Measurements from ENCODE around the gene LRP5.

DNA sequence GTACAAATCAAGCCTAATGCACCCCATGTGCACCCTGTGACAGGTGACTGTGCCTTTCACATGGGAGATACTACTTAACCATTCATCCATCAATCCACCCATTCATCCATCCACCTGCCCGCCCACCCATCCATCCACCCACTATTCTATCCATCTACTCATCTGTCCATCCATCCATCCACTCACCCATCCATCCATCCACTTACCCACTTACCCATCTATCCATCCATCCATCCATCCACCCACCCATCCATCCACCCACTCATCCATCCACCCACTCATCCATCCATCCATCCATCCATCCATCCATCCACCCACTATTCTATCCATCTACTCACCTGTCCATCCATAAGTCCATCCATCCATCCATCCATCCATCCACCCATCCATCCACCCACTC is 48.1 kb upstream of the LRP5 start:
- TF ChIP-seq, protein P1, sequence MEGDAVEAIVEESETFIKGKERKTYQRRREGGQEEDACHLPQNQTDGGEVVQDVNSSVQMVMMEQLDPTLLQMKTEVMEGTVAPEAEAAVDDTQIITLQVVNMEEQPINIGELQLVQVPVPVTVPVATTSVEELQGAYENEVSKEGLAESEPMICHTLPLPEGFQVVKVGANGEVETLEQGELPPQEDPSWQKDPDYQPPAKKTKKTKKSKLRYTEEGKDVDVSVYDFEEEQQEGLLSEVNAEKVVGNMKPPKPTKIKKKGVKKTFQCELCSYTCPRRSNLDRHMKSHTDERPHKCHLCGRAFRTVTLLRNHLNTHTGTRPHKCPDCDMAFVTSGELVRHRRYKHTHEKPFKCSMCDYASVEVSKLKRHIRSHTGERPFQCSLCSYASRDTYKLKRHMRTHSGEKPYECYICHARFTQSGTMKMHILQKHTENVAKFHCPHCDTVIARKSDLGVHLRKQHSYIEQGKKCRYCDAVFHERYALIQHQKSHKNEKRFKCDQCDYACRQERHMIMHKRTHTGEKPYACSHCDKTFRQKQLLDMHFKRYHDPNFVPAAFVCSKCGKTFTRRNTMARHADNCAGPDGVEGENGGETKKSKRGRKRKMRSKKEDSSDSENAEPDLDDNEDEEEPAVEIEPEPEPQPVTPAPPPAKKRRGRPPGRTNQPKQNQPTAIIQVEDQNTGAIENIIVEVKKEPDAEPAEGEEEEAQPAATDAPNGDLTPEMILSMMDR (IDR thresholded peaks at IDR 0.05; ENCODE audit: low read depth, low read length, poor library complexity, severe bottlenecking): no peak
- TF ChIP-seq EZH2phosphoT487 (IDR thresholded peaks at IDR 0.05; ENCODE audit: borderline replicate concordance, low read length): no peak
